AG20443 (cell line): ENCODE data around the gene NELL1.
"Not testable (repeated sequence)": the region's sequence is repeated elsewhere in the genome, so short reads cannot be mapped to it uniquely, and the experiment has no call there.

Source experiments
- DNase-seq: peaks from one replicate; pipeline ENCODE4 v3.0.0; 2012; ENCODE audit warnings: low spot score, mixed read lengths

NELL1 gene

DNA sequence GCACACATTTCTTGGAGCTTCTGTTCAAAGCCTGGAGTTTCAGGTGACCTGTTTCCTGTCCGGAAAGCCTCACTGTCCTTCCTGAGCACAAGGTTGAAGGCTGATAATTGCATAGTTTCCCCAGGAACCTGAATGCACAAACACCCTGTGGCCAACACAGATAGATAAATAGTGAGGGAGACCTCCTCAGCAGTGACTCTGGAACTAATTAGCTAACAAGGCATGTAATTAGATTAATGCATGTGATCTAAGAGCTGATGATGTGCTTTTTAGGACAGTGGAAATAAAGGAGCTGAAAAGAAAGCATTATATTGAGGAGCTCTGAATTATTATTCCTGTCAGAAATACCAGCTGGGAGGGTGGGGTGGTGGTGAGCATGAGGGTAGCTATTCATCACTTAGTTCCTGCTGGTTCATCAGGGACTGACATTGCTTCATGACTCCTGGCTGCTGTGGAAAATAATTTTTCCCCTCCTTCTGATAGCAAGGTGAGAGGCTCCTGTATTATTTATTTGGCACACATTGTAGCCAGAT is 101.1 kb downstream of the NELL1 start:
- DNase-seq: no peak

DNA sequence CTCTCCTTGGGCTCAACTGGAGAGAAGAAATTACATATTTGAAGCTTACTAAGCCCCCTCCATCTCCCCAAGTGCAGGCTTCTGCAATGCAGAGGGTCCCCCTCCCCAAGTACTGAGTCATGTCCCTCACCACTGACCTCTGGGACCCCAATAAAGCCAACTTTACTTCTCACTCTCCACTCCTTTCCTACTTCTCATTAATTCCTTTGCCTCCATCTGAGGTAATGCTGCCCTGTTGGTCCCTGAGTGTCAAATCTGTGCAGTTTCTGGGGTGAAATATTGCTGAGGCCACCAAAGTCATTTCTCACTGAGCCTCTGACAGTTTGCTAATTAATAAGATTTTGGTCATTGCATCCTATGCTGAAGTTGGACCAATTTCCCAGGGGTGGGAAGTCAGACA is 101.6 kb downstream of the NELL1 start:
- no peak for DNase-seq

DNA sequence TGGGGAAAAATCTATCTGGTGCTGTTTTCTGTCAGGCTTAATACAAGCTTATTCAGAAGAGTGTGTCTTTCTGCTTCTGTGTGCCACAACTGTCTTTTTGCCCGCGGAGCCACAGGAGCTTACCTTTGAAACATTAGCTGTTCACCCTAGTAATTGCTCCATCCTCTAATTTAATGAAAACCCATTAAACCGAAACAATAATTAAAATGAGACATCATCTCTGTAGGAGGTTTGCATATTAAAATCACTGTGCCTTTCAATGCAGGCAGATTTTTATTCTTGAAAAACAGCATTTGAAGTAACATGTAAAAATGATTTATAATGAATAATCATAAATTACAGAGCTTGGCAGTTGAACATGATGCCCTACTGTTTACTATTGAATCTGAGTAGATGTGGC is 102.3 kb downstream of the NELL1 start:
- no peak for DNase-seq

DNA sequence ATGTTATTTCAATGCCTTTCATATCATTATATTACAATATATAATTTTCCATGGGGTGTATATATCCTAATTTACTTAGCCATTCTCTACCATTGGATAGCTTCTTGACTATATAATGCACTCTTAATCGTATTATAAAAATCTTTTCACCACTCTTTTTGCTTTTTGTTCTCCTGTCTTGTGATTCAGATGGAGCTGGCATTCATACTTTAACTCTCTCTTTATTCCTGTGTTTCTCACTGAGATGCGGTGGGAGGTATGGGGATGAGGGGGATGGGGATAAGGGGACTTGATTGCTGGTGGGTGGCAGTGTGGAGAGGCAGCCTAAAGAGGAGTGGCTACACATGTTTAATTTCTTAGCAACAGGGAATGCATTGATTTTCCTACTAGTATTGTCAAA is 105.9 kb downstream of the NELL1 start:
- DNase-seq: no peak

DNA sequence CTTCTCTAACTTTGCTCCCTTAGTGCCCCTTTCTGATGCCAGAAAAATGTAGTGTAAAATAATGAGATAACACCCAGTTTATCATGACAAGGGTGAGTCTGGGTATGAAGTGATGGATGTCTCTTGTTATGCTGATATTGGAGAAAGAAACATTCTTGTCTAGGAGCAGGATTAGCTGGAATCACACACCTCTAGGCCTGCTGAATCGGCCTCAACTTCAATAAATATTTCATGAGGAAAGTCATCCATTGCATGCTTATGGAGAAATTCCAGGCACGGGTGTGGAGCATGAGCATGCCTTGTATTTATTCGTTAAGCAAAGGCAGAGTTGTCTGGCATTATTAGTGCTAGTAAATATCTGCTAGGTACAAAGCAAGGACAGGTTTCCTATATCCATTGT is 113.4 kb downstream of the NELL1 start:
- DNase-seq: no peak

DNA sequence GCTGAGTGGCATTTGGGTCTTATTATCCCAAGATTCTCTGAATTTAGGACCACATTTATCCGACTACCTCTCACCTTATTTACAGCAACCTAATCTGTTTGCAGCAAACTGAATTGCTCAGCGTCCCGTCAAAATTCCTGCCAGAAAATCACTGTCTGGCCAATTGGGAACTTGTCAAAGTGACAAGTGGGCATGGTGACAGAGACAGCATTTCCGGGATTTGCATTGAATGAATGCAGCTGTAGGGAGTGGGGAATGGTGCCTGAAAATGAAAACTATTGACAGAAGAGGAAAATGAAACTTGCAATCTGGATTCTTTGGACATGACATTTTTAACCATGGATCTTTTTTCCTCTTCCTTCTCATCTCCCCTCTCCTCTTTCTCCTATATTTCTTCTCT is 113.8 kb downstream of the NELL1 start:
- DNase-seq: no peak

DNA sequence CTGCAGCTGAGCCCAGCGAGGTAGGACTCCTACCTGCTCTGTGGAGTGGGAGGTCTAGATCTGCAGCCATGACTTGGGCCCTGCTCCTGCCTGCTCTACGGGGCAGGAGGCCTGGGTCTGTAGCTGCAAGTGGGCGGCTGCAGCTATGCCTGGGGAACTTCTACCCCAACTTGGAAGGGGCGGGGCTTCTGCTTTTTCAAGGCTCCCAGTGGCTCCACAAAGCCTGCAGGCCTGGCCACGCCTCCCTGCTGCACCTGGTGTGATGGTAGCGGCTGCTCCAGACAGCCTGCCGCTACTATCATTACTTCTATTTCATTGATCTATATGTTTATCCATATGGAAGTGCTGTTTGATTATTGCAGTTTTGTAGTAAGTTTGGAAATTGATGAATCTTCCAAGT is 121.2 kb downstream of the NELL1 start:
- DNase-seq: no peak

DNA sequence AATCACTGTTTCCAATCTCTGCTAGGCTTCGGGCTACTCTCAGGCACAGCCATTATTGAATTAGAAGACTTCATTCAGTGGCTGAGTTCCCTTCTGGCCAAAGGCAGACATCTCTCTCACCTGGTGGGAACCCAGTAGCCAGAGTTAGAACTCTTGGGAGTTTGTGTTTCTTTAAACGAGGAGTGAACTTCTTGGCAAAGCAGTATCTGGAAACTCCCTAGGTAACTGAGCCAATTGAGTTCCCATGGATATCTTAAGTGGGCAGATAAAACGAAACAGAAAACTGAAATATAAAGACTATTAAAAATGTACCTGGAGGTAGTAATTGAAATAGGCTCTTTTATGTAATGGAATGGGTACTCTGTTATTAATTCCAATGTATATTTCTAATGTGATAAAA is 125.6 kb downstream of the NELL1 start:
- DNase-seq: no peak

DNA sequence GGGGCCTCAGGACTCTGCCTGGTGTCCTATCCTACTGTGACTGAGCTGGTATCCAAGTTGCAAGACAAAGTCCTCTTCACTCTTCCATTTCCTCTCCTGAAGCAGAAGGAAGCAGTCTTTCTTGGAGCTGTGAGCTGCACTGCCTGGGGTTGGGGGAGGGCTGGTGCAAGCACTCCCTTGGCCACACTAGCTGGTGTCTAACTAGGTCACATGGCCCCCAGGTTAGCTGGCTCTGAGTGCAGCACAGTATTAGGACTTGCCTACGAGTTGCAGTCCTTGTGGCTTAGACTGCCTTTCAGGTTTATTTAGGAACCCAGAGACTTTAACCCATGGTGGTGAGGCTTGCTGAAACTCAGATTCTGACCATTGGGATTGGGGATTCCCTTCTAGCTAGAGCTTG is 138.9 kb downstream of the NELL1 start:
- no peak for DNase-seq

DNA sequence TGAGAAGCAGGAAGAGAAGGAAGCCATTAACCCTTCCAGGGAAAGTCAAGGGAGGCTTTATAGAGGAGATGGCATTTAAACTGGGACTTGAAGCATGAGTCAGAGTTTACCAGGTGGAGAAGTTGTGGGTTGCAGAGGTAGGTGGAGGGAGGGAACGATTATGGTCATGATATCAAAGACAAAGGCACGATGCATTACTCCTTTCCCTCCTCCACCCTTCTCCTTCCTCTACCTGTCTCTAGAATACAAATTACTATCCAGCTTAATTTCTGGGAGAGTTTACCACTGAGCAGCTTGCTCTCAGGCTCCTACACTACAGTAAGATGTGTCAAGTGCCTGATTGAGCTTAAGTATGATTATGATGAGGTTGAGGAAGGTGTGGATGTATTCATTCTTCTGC is 151.7 kb downstream of the NELL1 start:
- no peak for DNase-seq

DNA sequence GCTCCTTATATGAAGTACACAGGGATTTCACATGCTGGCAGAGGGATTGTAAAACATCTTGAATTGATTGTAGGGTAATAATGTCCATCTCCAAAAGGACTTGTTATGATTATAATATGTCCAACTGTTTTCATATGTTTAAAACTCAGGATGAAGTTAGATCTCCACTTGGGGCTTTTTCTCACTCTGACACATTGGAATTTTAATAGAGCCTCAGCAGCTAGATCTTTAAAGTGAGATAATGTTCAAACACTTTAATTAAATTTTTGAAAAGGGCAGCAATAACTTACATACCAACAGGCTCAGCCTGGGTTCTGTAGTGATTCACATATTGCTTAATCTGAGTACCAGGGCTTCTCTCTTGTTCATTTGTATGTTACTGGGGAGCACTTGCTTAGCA is 152.1 kb downstream of the NELL1 start:
- no peak for DNase-seq

DNA sequence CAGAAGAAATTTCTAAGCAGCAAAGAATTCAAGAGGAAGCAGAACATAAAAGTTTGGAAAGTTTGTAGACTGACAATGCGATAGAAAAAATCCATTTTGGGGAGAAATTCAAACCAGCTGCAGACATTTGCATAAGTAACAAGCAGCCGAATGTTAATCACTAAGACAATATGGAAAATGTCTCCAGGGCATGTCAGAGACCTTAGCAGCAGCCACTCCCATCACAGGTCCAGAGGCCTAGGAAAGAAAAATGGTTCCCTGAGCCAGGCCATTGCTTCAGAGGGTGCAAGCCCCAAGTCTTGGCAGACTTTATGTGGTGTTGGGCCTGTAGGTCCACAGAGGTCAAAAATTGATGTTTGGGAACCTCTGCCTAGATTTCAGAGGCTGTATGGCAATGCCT is 155.4 kb downstream of the NELL1 start:
- DNase-seq: no peak

DNA sequence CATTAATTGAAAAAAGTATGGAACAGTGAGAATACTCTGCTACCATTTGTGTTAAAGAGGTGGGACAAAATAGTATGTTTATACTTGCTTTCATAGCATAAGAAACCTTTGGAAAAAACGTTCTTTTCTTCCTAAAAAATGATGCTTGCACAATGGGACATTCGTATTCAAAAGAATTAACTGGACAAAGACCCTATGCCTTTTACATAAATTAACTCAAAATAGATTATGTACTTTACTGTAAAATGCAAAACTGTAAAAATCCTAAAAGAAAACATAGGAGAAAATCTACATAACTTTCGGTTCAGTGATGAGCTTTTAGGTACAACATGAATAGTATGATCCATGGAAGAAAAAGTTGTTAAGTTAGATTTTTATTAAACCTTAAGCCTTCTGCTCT is 166.2 kb downstream of the NELL1 start:
- DNase-seq: no peak

DNA sequence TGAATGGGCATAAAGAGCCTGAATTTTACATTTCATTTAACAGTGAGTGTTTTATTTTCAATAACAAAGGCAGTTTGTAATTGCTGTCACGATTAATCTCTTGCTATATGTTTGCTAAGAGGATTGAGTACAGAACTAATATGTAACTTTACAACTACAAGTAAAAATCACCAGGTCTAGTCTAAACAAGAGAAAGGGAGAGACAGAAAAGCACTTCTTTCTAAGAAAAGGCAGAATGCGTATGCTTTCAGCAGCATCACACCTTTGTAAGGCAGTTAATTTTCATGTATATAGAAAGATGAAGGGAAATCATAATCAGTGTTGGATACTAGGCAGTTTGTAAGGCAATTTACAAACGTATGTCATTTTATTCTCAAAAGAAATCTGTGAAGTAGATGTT is 169.8 kb downstream of the NELL1 start:
- no peak for DNase-seq

DNA sequence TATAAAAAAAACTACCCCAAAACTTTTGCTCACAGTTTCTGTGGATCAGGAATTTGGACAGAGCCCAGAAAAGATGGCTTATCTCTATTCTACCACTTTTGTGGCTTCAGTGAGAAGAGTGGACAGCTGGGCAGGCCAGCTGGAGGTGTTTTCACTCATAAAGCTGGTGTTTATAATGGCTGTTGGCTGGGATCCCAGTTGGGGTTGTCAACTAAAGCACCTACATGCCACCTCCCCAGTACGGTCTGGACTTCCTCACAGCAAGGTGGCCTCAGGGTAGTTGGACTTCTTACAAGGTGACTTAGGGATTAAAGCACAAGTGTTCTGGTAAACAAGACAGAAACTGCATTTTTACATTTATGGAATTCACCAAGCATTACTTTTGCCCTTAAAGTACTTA is 171.0 kb downstream of the NELL1 start:
- no peak for DNase-seq

DNA sequence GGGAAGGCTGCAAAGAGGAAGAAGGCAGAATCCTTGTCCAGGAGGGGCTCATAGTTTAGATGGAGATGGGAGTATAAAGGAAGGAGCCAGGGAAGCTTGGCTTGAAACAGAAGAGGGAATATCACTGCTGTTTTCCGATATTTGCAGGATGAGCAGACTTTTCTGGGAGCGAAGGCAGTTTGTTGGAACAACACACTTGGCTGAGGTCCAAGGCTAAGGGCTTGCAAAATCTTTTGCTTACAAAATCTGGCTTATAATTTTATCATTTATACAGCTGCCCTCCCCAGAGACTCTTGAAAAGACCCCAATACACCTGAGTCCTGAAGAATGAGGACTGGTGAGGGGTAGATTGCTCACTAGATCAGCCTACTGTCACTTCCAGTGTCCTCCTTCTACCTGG is 174.8 kb downstream of the NELL1 start:
- no peak for DNase-seq

DNA sequence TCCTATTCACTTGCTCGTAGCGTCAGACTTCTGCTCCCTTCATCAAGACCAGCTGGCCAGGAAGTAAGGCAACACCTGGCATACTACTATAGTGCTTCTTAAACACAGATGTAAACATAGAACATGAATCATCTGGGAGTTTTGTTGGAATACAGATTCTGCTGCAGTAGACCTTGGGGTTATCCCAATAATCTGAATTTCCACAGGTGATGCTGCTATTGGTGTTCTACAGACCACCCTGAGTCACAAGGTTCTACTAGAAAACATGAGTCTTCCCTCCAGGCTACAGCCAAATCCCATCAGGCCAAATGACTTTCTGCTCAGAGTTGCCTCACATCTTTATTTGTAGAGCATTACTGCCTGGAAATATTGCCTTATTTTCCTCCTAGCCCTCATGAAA is 175.2 kb downstream of the NELL1 start:
- DNase-seq: no peak

DNA sequence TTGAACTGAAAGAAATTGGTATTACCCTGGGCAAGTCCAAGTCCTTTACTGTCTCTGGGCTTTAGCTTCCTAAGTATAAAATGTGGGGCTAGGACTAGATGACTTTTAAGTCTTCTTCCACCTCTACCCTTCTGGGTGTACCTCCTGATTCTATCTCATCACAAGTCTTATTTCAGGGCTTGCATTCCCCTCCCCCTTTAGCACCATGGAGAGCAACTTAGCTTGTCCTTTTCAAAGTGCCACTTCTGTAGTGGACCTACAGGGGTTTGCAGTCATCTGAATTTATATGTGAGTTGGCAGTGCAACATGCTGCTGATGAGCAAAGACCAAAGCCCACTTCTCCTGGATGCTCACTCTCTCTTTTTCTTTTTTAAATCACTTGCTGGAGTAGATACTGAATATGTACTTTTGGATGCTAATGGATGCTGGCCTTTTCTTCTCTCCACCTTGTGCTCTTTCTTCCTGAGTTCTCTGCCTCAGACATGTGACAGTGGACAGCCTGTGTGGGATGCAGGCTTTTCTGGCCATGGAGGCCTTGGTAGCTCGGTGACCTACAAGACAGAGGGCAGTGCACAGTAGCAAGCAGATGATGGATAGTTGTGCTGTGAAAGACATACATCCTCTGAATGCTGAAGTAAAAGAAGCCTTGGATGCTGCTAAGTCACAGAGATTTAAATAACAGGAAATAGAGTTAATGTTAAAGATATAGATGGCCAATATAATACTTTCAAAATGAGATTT is 185.0 kb downstream of the NELL1 start:
- no peak for DNase-seq

DNA sequence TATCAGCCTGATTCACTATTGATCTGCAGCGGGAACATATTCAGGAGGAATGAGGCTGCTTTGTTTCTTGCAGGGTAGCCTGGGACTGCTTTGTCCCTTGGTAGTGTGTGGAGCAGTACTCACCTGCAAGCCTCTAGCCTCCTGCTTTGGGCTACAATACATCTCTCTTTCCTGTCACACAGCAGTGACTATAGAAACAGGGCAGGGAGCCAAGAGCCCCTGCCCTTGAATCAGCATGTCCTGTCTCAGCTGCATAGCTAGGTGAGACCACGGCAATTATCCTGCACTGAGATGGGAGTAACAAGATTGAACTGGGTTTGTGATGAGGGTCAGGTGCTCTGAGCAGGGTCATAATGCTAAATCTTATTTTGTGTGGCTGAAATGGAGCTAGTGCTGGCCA is 191.9 kb downstream of the NELL1 start:
- DNase-seq: no peak

DNA sequence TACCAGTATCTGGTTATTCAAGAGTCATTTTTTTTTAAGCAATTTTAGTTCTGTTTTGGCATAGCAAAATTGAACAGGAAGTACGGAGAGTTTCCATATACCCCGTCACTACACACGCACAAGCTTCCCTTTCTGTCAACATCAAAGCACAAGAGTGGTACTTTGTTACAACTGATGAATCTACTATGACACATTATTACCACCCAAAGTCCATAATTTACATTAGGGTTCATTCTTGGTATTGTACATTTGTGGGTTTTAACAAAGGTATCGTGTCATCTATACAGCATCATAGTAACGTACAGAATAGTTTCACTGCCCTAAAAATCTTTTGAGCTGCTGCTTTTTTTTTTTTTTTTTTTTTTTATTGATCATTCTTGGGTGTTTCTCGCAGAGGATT is 192.9 kb downstream of the NELL1 start:
- DNase-seq: not testable (repeated sequence)

DNA sequence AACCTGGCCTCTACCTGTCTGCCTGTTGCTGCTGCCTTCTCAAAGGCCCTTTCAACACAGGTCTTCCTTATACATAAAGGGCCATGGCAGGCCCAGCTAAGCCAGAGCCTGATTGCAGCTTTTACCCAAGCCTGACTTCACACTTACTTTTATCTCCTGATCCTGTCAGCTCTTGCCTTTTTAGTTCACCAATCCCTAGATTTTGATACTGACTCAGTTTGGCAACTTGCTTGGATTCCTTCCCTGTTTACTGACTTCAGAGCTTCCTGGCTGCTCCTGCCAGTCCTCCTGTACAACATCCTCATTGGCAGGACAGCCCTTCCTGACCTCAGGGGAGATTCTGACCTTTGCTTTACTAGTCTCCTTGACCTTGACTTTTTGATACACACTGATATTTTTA is 195.2 kb downstream of the NELL1 start:
- no peak for DNase-seq

DNA sequence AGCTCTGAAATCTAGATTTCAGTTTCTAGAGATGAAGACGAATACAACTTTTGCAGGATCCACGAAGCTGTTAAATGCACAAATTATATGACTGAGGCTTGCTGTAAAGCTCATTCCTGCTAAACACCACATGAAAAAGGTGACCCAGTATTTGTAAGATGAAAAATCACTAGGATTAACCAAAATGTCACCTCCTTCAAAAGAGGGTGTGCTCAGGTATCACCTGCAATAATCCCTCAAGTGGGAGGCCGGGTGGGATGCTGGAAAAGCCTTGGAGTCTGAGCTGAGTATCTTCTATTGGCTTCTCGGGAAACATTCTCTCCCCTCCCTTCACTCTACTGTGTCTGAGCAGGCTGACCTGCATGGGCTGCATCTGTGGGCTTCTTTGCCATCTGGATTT is 195.8 kb downstream of the NELL1 start:
- DNase-seq: no peak

DNA sequence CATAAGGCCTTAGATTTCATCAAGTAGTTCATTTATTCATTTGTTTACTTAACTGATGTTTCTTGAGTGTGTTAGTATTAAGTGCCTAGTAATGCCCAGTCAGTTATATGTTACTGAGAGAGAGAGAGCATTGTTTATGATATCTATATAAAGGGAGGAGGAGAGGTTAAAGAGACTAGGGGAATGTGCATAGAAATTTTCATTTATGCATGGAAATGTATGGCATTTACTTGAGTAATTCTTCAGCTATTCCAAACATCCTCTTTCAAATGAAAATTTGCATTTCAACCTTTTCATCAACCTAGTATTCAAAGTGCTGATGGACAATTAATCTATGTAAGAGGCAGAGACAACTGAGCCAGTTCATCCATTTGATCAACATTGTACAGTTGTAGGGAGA is 199.7 kb downstream of the NELL1 start:
- no peak for DNase-seq

DNA sequence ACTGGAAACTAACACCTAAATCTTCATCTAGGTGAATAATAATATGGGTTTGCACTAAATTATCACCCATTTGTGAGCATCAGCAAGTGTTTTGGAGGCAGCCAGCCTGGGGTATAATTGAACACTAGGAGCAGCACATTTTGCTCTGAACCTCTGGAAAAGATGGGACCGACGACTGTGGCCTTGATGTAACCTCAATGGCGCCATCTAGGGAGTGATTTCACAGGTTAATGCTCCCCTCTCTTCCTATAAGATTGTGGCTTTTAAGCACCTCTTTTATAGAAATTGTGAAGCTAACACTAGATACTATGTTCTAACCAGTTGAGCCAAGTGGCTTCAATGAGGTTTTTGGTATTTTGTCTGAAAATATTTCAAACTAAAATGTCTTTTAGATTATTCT is 203.7 kb downstream of the NELL1 start:
- DNase-seq: no peak
